ENCODE measurements around the gene LRRC9.
"Not testable (repeated sequence)": the region's sequence is repeated elsewhere in the genome, so short reads cannot be mapped to it uniquely, and the experiment has no call there.

The LRRC9 gene

GRCh38 chr14:59920378-59920683 is 387 bp downstream of the LRRC9 start:
- Histone ChIP-seq H3K27ac (no peak overlapping the region), H3K4me3 (no peak overlapping the region)
- DNase-seq (ENCODE audit: low spot score), result no peak
- TF ChIP-seq CTCF (IDR thresholded peaks at IDR 0.05), result no peak

GRCh38 chr14:59925797-59926196 is 5.9 kb downstream of the LRRC9 start:
- TF ChIP-seq CTCF (IDR thresholded peaks at IDR 0.05), result no peak
- Histone ChIP-seq H3K4me3 (no peak overlapping the region), H3K27ac (no peak overlapping the region)
- no peak for DNase-seq (ENCODE audit: low spot score)

GRCh38 chr14:59926534-59926933 is 6.6 kb downstream of the LRRC9 start:
- no peak for TF ChIP-seq CTCF (IDR thresholded peaks at IDR 0.05)
- DNase-seq (ENCODE audit: low spot score), result no peak
- Histone ChIP-seq H3K4me3 (no peak overlapping the region), H3K27ac (no peak overlapping the region)

GRCh38 chr14:59931237-59931636 is 11.3 kb downstream of the LRRC9 start:
- DNase-seq (ENCODE audit: low spot score), result no peak
- TF ChIP-seq CTCF (IDR thresholded peaks at IDR 0.05), result no peak
- H3K4me3 ChIP-seq, result no peak overlapping the region
- no peak overlapping the region for H3K27ac ChIP-seq

GRCh38 chr14:59936145-59936544 is 16.2 kb downstream of the LRRC9 start:
- no peak overlapping the region for H3K27ac ChIP-seq
- H3K4me3 ChIP-seq, result no peak overlapping the region
- no peak for TF ChIP-seq CTCF (IDR thresholded peaks at IDR 0.05)
- DNase-seq (ENCODE audit: low spot score), result no peak

GRCh38 chr14:59939828-59940227 is 19.9 kb downstream of the LRRC9 start:
- no peak for TF ChIP-seq CTCF (IDR thresholded peaks at IDR 0.05)
- DNase-seq (ENCODE audit: low spot score), result no peak
- H3K27ac ChIP-seq, result no peak overlapping the region
- no peak overlapping the region for H3K4me3 ChIP-seq

GRCh38 chr14:59942296-59942862 is 22.4 kb downstream of the LRRC9 start:
- not testable (repeated sequence) for H3K27ac ChIP-seq; DNase-seq (ENCODE audit: low spot score); H3K4me3 ChIP-seq

- no peak for TF ChIP-seq CTCF (IDR thresholded peaks at IDR 0.05)
- Histone ChIP-seq H3K27ac (no peak overlapping the region), H3K4me3 (no peak overlapping the region)
- DNase-seq (ENCODE audit: low spot score), result no peak
These were observed 25.0 kb downstream of the LRRC9 start for GRCh38 chr14:59944909-59945308.

- DNase-seq (ENCODE audit: low spot score); H3K27ac ChIP-seq; H3K4me3 ChIP-seq: not testable (repeated sequence)
These were observed 32.2 kb downstream of the LRRC9 start for GRCh38 chr14:59952141-59952540.

GRCh38 chr14:59957890-59958289 is 37.9 kb downstream of the LRRC9 start:
- not testable (repeated sequence) for DNase-seq (ENCODE audit: low spot score); H3K27ac ChIP-seq; H3K4me3 ChIP-seq
